GM19438 (cell line): ENCODE data around the gene BSCL2.
"Not testable (repeated sequence)": the region's sequence is repeated elsewhere in the genome, so short reads cannot be mapped to it uniquely, and the experiment has no call there.

Experiments
- ATAC-seq: cut with Tn5 transposase; IDR thresholded peaks from one replicate; pipeline ENCODE4 v1.9.1; 2021; ENCODE audit warnings: low read depth; ENCODE audit not compliant: unreplicated experiment

BSCL2 gene

GRCh38 chr11:62719302-62719978, 12.2 kb upstream of the BSCL2 start:
- no peak for ATAC-seq

- no peak for ATAC-seq
Measured at GRCh38 chr11:62716816-62717215, 9.6 kb upstream of the BSCL2 start.

GRCh38 chr11:62716206-62716605, 9.0 kb upstream of the BSCL2 start:
- no peak for ATAC-seq

- no peak for ATAC-seq
Measured at GRCh38 chr11:62715150-62716130, 8.2 kb upstream of the BSCL2 start.

- ATAC-seq: no peak
Measured at GRCh38 chr11:62713343-62713742, 6.1 kb upstream of the BSCL2 start.

GRCh38 chr11:62712861-62713260, 5.6 kb upstream of the BSCL2 start:
- no peak for ATAC-seq

GRCh38 chr11:62712276-62712812, 5.1 kb upstream of the BSCL2 start:
- ATAC-seq: no peak

- ATAC-seq: no peak
Measured at GRCh38 chr11:62710001-62710345, 2.7 kb upstream of the BSCL2 start.

- peak; percentile 56 for ATAC-seq
Measured at GRCh38 chr11:62709247-62710000, 2.2 kb upstream of the BSCL2 start.

- no peak for ATAC-seq
Measured at GRCh38 chr11:62708793-62709192, 1.6 kb upstream of the BSCL2 start.

- ATAC-seq: no peak
Measured at GRCh38 chr11:62708392-62708791, 1.2 kb upstream of the BSCL2 start.

- ATAC-seq: no peak
Measured at GRCh38 chr11:62706850-62707247, 375 bp downstream of the BSCL2 start.

- ATAC-seq: peak; percentile 50
Measured at GRCh38 chr11:62705880-62706849, 1.1 kb downstream of the BSCL2 start.

GRCh38 chr11:62705413-62705812, 1.8 kb downstream of the BSCL2 start:
- ATAC-seq: no peak

- ATAC-seq: not testable (repeated sequence)
Measured at GRCh38 chr11:62703921-62704320, 3.3 kb downstream of the BSCL2 start.

GRCh38 chr11:62702246-62702645, 5.0 kb downstream of the BSCL2 start:
- ATAC-seq: no peak

- ATAC-seq: no peak
Measured at GRCh38 chr11:62694455-62695167, 12.6 kb downstream of the BSCL2 start.

- ATAC-seq: not testable (repeated sequence)
Measured at GRCh38 chr11:62693624-62694023, 13.6 kb downstream of the BSCL2 start.
